Stimulated activated CD4-positive, alpha-beta T cell treated with anti-CD3 and anti-CD28 coated beads, Interleukin-12 subunit alpha, Interleukin-12 subunit beta, amount 100 ng/mL, for 4 hours (primary cell): ENCODE data around the gene WIF1.

Experiments
- DNase-seq: peaks from one replicate; pipeline ENCODE4 v3.0.0-alpha.2; 2020

Gene WIF1

GRCh38 chr12:65121956-65122469 lies 908 bp upstream of the WIF1 start:
- no peak for DNase-seq

DNA sequence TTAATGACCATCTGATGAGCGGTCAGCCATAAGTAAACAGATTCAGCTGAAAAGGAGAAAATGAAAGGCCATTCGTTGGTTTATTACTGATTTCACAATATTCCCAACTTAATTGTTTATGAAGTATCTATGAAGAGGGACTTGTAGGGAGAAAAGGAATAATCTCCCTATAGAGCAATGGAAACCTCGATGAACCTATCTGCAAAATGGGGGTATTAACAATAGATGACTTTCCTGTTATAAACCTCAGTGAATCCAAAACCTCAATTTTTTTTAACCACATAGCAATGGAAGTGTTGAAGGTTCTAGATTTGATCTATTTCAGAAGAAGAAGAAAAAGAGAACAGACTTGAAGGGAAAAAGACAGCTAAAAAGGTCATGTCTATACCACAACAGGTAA lies 2.0 kb downstream of the WIF1 start:
- no peak for DNase-seq

GRCh38 chr12:65113621-65114035 lies 7.5 kb downstream of the WIF1 start:
- no peak for DNase-seq

DNA sequence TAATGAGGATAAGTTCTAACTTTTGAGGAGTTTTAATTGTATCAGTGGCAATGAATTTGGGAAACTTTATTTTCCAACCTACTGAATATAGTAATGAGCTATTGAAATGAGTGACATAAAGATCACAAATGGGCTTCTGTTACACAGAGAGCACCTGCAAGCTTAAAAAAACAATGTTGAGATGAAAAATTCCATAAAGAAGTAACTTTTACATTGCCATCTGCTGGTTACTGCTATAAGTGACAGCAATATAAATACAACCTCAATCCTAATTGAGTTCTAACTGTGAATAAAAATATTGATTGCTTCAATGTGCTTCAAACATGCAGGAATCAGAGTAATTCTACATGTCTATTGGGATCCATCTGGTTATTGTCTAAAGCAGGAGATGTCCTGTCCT lies 14.2 kb downstream of the WIF1 start:
- no peak for DNase-seq

- no peak for DNase-seq
These were observed 21.0 kb downstream of the WIF1 start for GRCh38 chr12:65100140-65100539.

DNA sequence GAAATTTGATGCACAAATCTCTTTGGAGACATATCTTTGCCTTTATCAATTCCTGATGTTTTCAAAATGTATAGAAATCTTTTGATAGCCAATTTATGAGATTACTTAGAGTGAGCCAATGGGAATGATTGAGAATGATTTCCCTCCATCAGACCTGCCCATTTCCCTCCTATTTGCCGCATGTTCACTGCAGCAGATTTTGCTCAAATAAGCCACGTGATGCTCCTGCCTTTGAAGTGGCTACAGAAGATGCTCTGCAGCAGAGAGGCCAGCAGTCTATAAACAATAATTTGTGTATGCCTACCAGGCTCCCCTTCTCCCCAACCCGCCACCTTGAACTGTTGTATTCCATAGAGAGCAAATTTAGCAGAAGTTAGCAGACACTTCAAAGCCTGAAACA lies 21.9 kb downstream of the WIF1 start:
- DNase-seq = no peak

DNA sequence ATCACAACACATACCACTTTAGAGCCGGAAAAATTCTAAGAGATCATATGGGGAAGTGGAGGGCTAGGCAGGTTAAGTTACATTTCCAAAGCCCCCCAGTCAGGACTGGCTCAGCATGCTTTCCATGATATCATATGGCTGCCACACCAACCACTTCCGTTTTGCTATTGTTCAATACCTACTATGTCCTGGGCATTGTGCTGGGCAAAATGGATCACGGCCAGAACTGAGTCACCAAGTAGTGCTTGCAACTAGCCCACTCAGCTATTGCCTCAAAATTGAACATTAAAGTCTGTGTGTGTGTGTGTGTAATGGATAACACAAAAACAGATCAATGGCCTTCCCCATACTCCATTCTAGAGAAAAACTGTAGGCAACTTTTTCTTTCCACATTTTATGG lies 22.7 kb downstream of the WIF1 start:
- no peak for DNase-seq

DNA sequence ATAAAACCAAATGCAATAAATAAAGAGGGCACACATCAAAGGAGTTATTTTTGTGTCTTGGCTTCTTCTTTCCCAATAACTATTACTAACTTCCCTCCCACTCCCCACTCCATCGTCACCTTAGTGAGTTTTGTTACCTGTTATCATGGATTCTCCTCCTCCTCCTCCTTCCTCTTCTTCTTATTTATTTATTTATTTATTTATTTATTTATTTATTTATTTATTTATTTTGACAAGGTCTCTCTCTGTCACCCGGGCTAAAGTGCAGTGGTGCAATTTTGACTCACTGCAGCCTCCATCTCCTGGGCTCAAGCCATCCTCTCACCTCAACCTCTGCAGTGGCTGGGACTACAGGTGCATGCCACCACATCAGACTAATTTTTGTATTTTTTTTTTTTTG lies 26.4 kb downstream of the WIF1 start:
- DNase-seq = no peak

DNA sequence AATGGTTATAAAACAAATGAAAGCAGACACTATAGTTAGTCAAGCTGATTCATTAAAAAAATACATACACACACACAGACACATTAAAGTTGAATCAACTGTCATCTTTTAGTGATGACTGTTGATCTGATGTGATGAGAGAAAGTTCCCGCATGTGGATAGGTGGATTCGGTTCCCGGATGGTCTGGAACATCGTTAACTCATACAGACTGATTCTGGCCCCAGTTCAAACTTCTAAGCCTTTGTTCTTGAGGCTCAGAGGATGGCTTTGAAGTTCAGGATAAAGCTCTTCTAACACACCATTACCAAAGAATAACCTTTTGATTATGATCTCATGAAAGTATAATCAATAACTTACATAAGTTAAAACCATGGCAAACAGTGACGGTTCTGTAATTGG lies 27.5 kb downstream of the WIF1 start:
- DNase-seq = no peak

GRCh38 chr12:65090461-65090860 lies 30.6 kb downstream of the WIF1 start:
- no peak for DNase-seq

- no peak for DNase-seq
These were observed 34.9 kb downstream of the WIF1 start for GRCh38 chr12:65086236-65086635.

- DNase-seq = no peak
These were observed 36.5 kb downstream of the WIF1 start for GRCh38 chr12:65084579-65084978.

- DNase-seq = no peak
These were observed 37.5 kb downstream of the WIF1 start for GRCh38 chr12:65083581-65083980.

DNA sequence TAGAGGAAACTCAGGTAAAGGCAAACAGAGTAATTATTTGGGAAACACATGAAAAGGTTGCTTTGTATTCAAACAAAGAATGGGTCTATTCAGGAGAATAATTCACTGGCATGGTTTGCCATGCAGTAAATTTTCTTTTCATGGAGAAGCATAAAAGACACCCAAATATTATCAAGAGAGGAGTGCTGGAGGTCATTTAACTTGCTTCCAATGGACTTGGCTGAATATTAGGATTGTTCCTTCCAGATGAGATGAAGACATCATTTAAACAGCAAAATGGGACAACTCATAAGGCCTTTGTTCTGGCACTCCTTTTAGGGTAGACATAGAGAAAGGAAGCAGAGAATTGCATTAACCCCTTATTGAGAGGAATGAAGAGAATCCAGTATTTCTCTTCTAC lies 38.7 kb downstream of the WIF1 start:
- DNase-seq = no peak

DNA sequence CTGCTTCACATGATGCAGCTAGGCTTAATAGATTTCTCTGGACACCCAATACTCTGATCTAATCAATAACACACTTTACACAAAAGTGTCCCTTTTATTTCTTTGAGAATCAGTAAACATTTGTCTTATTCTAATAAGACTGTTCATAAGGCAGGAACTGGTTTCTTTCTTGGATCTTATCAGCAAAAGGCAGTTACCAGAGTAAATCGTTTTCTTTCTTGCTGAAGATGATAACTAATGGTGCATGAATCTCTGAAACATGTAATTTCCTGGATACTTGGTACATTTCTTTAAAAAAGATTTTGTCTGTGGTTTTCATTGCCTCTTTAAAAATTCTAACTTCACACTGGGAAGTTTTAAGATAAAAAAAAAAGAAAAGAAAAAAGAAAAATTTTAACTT lies 39.6 kb downstream of the WIF1 start:
- DNase-seq = no peak

- DNase-seq = no peak
These were observed 46.2 kb downstream of the WIF1 start for GRCh38 chr12:65074932-65075331.

DNA sequence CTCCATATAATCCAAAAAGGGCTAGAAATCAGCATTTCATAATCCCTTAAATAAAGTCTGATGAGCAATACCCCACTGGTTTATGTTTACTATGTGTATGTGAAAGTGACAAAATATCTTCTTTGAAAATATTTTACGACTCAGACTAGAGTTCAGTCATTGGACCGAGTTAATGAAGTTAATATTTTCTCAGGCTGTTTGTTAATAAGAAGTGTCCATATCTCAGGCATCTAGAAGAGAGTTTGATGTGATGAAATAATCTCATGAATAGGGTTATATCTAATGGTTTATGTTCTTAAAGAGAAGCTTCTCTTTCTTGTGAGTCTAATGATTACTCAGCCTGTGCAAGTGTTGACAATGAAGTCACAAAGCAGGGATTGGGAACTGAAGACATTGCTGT lies 51.8 kb downstream of the WIF1 start:
- DNase-seq = no peak

GRCh38 chr12:65067383-65067782 lies 53.7 kb downstream of the WIF1 start:
- DNase-seq = no peak

DNA sequence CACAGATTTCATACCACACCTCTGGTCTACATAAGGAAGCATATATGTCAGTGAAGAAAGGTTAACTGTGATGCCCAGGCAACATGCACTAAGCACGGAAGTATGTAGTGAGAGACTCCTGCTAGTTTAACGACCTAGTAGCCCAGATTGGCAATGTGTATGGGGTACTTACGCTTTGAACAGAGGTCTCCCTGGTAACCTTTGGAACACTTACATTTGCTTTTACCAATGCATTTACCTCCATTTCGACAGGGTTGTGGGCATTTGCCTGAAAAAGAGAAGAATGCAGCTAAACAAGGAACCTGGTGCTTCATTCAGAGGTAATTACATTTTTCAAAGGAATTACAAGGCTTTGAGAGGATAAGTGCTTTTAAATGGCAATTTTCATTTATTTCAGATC lies 65.2 kb downstream of the WIF1 start:
- DNase-seq = no peak

GRCh38 chr12:65051218-65051617 lies 69.9 kb downstream of the WIF1 start:
- no peak for DNase-seq

GRCh38 chr12:65045269-65045668 lies 75.8 kb downstream of the WIF1 start:
- no peak for DNase-seq

- DNase-seq = no peak
These were observed 81.8 kb downstream of the WIF1 start for GRCh38 chr12:65039301-65039700.

DNA sequence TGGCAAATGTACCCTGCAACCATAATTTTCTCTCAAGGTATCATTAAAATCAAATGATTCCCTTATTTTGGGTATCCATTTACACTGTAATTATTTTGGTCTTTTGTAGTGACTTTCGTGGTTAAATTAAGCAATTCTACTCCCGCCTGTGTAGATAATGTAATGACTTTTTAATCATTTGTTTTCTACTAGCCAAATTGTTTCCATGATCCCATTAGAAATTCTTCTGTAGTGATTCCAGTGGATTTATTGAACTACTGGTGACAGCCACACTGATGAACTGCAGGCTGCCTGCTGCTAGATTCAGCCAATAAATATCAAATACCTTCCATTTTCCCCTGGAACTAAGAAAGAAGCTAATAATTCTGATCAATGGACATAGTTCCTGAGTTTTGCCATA lies 96.0 kb downstream of the WIF1 start:
- DNase-seq = no peak

DNA sequence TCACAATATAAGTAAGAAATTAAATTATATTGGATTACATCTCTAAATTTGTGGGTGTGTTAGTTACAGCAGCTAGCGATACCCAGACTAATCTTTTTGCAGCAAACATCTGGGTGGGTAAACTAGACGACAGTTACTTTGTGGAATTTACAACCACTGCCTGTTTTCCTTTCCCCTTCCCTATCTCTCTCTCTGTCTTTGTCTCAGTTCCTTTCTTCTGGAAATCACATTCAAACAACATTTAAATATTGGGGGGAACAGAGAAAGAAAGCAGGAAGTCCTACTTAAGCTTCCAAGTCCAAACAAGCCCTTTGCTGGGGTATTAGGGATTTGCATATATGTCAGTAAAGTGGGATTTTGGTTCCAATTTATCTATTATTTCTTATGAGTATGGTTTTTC lies 97.6 kb downstream of the WIF1 start:
- DNase-seq = no peak

- DNase-seq = no peak
These were observed 98.1 kb downstream of the WIF1 start for GRCh38 chr12:65022960-65023359.

- no peak for DNase-seq
These were observed 98.7 kb downstream of the WIF1 start for GRCh38 chr12:65022421-65022820.
